Measurements from ENCODE around the gene TMEM272. TPM values are rescaled to one million over a fixed set of nuclear protein-coding genes. Genes with fewer than 3 reads are reported as not detected.

TMEM272 gene
- total and polyA plus RNA-seq, 2 experiments from 2014 or later: 0.11 to 0.76 TPM

GRCh38 chr13:51795419-51795818 lies 49.6 kb downstream of the TMEM272 start (continued):
- no peak for TF ChIP-seq ETS1 (IDR thresholded peaks at IDR 0.05)
- TF ChIP-seq NANOG (IDR thresholded peaks at IDR 0.05; ENCODE audit: borderline replicate concordance): no peak
- TF ChIP-seq REST (IDR thresholded peaks at IDR 0.05; ENCODE audit: unreplicated experiment): no peak
- TF ChIP-seq STAT1 (IDR thresholded peaks at IDR 0.05; ENCODE audit: unreplicated experiment): no peak
- TF ChIP-seq CTCF (conservative IDR thresholded peaks at IDR 0.05; ENCODE audit: low read depth in 2 of 2): no peak
- TF ChIP-seq JUNB (IDR thresholded peaks at IDR 0.05; ENCODE audit: unreplicated experiment): no peak

- Mint-ChIP-seq H3K27ac (no peak overlapping the region), H3K4me3 (no peak overlapping the region), H3K36me3 (ENCODE audit: low read depth) (no peaks in the 10 kb centered on the region; the same call in 1 of the 3 replicates), H3K4me1 (peaks cover 33% of the 10 kb centered on the region), H3K27me3 (ENCODE audit: insufficient read depth, low read depth, poor library complexity) (peaks cover 5% of the 10 kb centered on the region), H3K9me3 (no peaks in the 10 kb centered on the region)
- no peak for ATAC-seq
- H3K4me2 ChIP-seq: no peak overlapping the region
- H3K79me2 ChIP-seq (replicated peaks; ENCODE audit: insufficient read depth): no peaks in the 10 kb centered on the region
- no peak overlapping the region for H2AFZ ChIP-seq
- H3K4me3 ChIP-seq: no peak overlapping the region
- no peaks in the 10 kb centered on the region for H3F3A ChIP-seq (replicated peaks; ENCODE audit: low read depth)
- no peaks in the 10 kb centered on the region for H3K36me3 ChIP-seq (ENCODE audit: insufficient read depth)
- H4K20me1 ChIP-seq (replicated peaks; ENCODE audit: insufficient read depth): no peaks in the 10 kb centered on the region
- peaks cover 16% of the 10 kb centered on the region for H3K4me1 ChIP-seq (ENCODE audit: insufficient read depth)
- no peak overlapping the region for H3K27ac ChIP-seq (ENCODE audit: low read depth)
- H3K27me3 ChIP-seq (ENCODE audit: insufficient read depth): no peaks in the 10 kb centered on the region
- H3K9me2 ChIP-seq (ENCODE audit: insufficient read depth): no peaks in the 10 kb centered on the region; the same call in 1 of the 2 replicates
- no peak for DNase-seq (ENCODE audit: low spot score)
- TF ChIP-seq ZNF114 (CRISPR knock-in tag; IDR thresholded peaks at IDR 0.05): no peak
- no peak for TF ChIP-seq EZH2 (IDR thresholded peaks at IDR 0.05; ENCODE audit: low read depth, unreplicated experiment)
- no peak for TF ChIP-seq EZH2phosphoT487 (IDR thresholded peaks at IDR 0.05; ENCODE audit: unreplicated experiment)
- no peak for TF ChIP-seq JUNB (IDR thresholded peaks at IDR 0.05; ENCODE audit: unreplicated experiment)
- no peak for TF ChIP-seq CTCF (conservative IDR thresholded peaks at IDR 0.05; ENCODE audit: low read depth in 2 of 2)
- TF ChIP-seq ZNF462 (CRISPR knock-in tag; IDR thresholded peaks at IDR 0.05): no peak
Observed at GRCh38 chr13:51794964-51795363, 50.0 kb downstream of the TMEM272 start.

Measured in GM23338 (cell line).